PC-3 (cell line): ENCODE data around the gene SULT4A1. TPM values are rescaled to one million over a fixed set of nuclear protein-coding genes. Genes with fewer than 3 reads are reported as not detected.

ENCODE experiments used
- ATAC-seq: fragments of 200-7000 bp; cut with Tn5 transposase; 2 replicates; pipeline ENCODE4 v1.9.1; 2020; ENCODE audit warnings: mild to moderate bottlenecking, moderate library complexity
- BruUV-seq: library from RNA; stranded (reverse); fragments of 400-500 nt; replicated peaks from 2 replicates; lab custom pipeline; 2021; lab: Mats Ljungman, UMichigan
- CTCF ChIA-PET: fragments of 300-600 bp; sonication (Branson Sonifier 250); formaldehyde crosslinking; loops from one replicate; lab custom pipeline; 2022; ENCODE audit warnings: antibody characterized with exemption; lab: Charles Lee
- POLR2A ChIA-PET: fragments of 300-600 bp; sonication (Branson Sonifier 250); formaldehyde crosslinking; loops from one replicate; lab custom pipeline; 2022; ENCODE audit warnings: antibody characterized with exemption; ENCODE audit not compliant: unreplicated experiment; lab: Charles Lee
- DNase-seq: peaks from one replicate; pipeline ENCODE4 v3.0.0-alpha.2; 2015
- H2AFZ ChIP-seq: fragments of 300-600 bp; sonication (generic); 2 replicates; pipeline ENCODE4 v1.6.0; 2016; ENCODE audit warnings: antibody characterized with exemption, low read length
- H3F3A ChIP-seq: fragments of 300-600 bp; sonication (generic); one replicate; pipeline ENCODE4 v1.6.0; 2017; ENCODE audit warnings: antibody characterized with exemption, low read length, control low read depth, mild to moderate bottlenecking; ENCODE audit not compliant: unreplicated experiment
- H3K27ac ChIP-seq: fragments of 300-600 bp; sonication (generic); 2 replicates; pipeline ENCODE4 v1.5.1; 2016; ENCODE audit warnings: mild to moderate bottlenecking, low read length
- H3K27me3 ChIP-seq: fragments of 300-600 bp; sonication (generic); 2 replicates; pipeline ENCODE4 v1.6.1; 2016; ENCODE audit warnings: low read length, mixed read lengths
- H3K36me3 ChIP-seq: fragments of 300-600 bp; sonication (generic); 2 replicates; pipeline ENCODE4 v1.6.1; 2016; ENCODE audit warnings: low read depth, mixed run types, low read length, mixed read lengths
- H3K4me1 ChIP-seq: fragments of 300-600 bp; sonication (generic); 2 replicates; pipeline ENCODE4 v1.5.1; 2016; ENCODE audit warnings: low read length; ENCODE audit not compliant: insufficient read depth
- H3K4me2 ChIP-seq: fragments of 300-600 bp; sonication (generic); 2 replicates; pipeline ENCODE4 v1.6.0; 2016; ENCODE audit warnings: low read length
- H3K4me3 ChIP-seq: fragments of 300-600 bp; sonication (generic); 2 replicates; pipeline ENCODE4 v1.5.1; 2016; ENCODE audit warnings: mild to moderate bottlenecking, low read length, mixed read lengths
- H3K79me2 ChIP-seq: fragments of 300-600 bp; sonication (generic); 2 replicates; pipeline ENCODE4 v1.6.1; 2017; ENCODE audit warnings: low read length, mixed read lengths
- H3K9ac ChIP-seq: fragments of 300-600 bp; sonication (generic); 2 replicates; pipeline ENCODE4 v1.6.0; 2016; ENCODE audit warnings: mild to moderate bottlenecking, low read length
- H3K9me2 ChIP-seq: fragments of 300-600 bp; sonication (generic); replicated peaks from 2 replicates; pipeline ENCODE4 v1.6.1; 2016; ENCODE audit warnings: mixed run types, low read length, mixed read lengths
- H3K9me3 ChIP-seq: fragments of 300-600 bp; sonication (generic); 2 replicates; pipeline ENCODE4 v1.6.1; 2016; ENCODE audit warnings: low read length, mixed read lengths
- H4K20me1 ChIP-seq: fragments of 300-600 bp; sonication (generic); 2 replicates; pipeline ENCODE4 v1.6.1; 2016; ENCODE audit warnings: low read length, mixed read lengths
- CTCF ChIP-seq: fragments of 300-600 bp; sonication (generic); conservative IDR thresholded peaks from 2 replicates; pipeline ENCODE4 v1.5.1; 2017; ENCODE audit warnings: antibody characterized with exemption, low read depth, mild to moderate bottlenecking, low read length
- EZH2 ChIP-seq: fragments of 300-600 bp; sonication (generic); IDR thresholded peaks from one replicate; pipeline ENCODE4 v1.6.1; 2017; ENCODE audit warnings: antibody characterized with exemption, mild to moderate bottlenecking, low read length; ENCODE audit not compliant: unreplicated experiment
- EZH2phosphoT487 ChIP-seq: fragments of 300-600 bp; sonication (generic); IDR thresholded peaks from 2 replicates; pipeline ENCODE4 v1.6.1; 2018; ENCODE audit warnings: mild to moderate bottlenecking, antibody characterized with exemption, low read length, borderline replicate concordance
- intact Hi-C: fragments of 100-400 bp; cut with micrococcal nuclease; formaldehyde crosslinking; loops from 2 replicates; pipeline ENCODE4 v1.9.0; 2023
- total RNA-seq: library from RNA; depleted of rRNA; stranded (reverse); fragments of >200 nt; gene quantifications from 2 replicates; pipeline ENCODE4 v1.2.3, GENCODE V29; 2014

The SULT4A1 gene
- total RNA-seq, 1 experiment from 2014 or later, result not detected

- intact Hi-C loops, result no loop called here
- DNase-seq, result no peak
- CTCF ChIA-PET, result no interaction called here
- Histone ChIP-seq H3K4me2 (no peak overlapping the region), H3K9me3 (no peaks in the 10 kb centered on the region), H2AFZ (no peak overlapping the region), H3K27ac (no peak overlapping the region), H3K36me3 (no peaks in the 10 kb centered on the region), H3K9me2 (no peaks in the 10 kb centered on the region), H3K9ac (no peak overlapping the region), H3K4me1 (no peaks in the 10 kb centered on the region), H3K27me3 (no peaks in the 10 kb centered on the region), H3K4me3 (no peak overlapping the region), H3F3A (no peaks in the 10 kb centered on the region), H4K20me1 (no peaks in the 10 kb centered on the region), H3K79me2 (no peaks in the 10 kb centered on the region)
- BruUV-seq, result no TSS peak
- POLR2A ChIA-PET, result no interaction called here
- no peak for ATAC-seq
- no peak for TF ChIP-seq CTCF
- no peak for TF ChIP-seq EZH2
- TF ChIP-seq EZH2phosphoT487, result no peak
These were observed 24.2 kb downstream of the SULT4A1 start for GRCh38 chr22:43838161-43838560.

GRCh38 chr22:43837666-43838065 lies 24.6 kb downstream of the SULT4A1 start:
- CTCF ChIA-PET, result no interaction called here
- DNase-seq, result no peak

GRCh38 chr22:43835736-43836135 lies 26.6 kb downstream of the SULT4A1 start:
- DNase-seq (no peak), ATAC-seq (no peak)
- TF ChIP-seq EZH2 (no peak), CTCF (no peak), EZH2phosphoT487 (no peak)
- no peak overlapping the region for H3K27ac ChIP-seq
- no TSS peak for BruUV-seq
- H4K20me1 ChIP-seq, result no peaks in the 10 kb centered on the region
- no peaks in the 10 kb centered on the region for H3K79me2 ChIP-seq
- ChIA-PET POLR2A (no interaction called here), CTCF (no interaction called here)
- no peak overlapping the region for H2AFZ ChIP-seq
- no peaks in the 10 kb centered on the region for H3K9me3 ChIP-seq
- H3K4me2 ChIP-seq, result no peak overlapping the region
- H3K4me3 ChIP-seq, result no peak overlapping the region
- no peaks in the 10 kb centered on the region for H3K4me1 ChIP-seq
- H3K36me3 ChIP-seq, result no peaks in the 10 kb centered on the region
- no peak overlapping the region for H3K9ac ChIP-seq
- H3K27me3 ChIP-seq, result no peaks in the 10 kb centered on the region
- H3K9me2 ChIP-seq, result no peaks in the 10 kb centered on the region
- intact Hi-C loops, result no loop called here
- no peaks in the 10 kb centered on the region for H3F3A ChIP-seq

More at GRCh38 chr22:43837666-43838065, 24.6 kb downstream of the SULT4A1 start:
- Histone ChIP-seq H3K27me3 (no peaks in the 10 kb centered on the region), H3K79me2 (no peaks in the 10 kb centered on the region), H3K4me2 (no peak overlapping the region), H3K27ac (no peak overlapping the region), H3K4me1 (no peaks in the 10 kb centered on the region), H4K20me1 (no peaks in the 10 kb centered on the region), H2AFZ (no peak overlapping the region), H3K9me2 (no peaks in the 10 kb centered on the region), H3K9ac (no peak overlapping the region), H3K4me3 (no peak overlapping the region), H3F3A (no peaks in the 10 kb centered on the region), H3K36me3 (no peaks in the 10 kb centered on the region), H3K9me3 (no peaks in the 10 kb centered on the region)
- BruUV-seq, result no TSS peak
- POLR2A ChIA-PET, result no interaction called here
- intact Hi-C loops, result no loop called here
- no peak for TF ChIP-seq CTCF
- no peak for TF ChIP-seq EZH2phosphoT487
- TF ChIP-seq EZH2, result no peak
- no peak for ATAC-seq
